HG03575 (cell line): ENCODE data around the gene RENBP.

Source experiments
- ATAC-seq: cut with Tn5 transposase; IDR thresholded peaks from one replicate; pipeline ENCODE4 v1.9.1; 2021; ENCODE audit not compliant: unreplicated experiment, insufficient number of reproducible peaks, low FRiP score; ENCODE audit errors: extremely low read depth

RENBP gene

DNA sequence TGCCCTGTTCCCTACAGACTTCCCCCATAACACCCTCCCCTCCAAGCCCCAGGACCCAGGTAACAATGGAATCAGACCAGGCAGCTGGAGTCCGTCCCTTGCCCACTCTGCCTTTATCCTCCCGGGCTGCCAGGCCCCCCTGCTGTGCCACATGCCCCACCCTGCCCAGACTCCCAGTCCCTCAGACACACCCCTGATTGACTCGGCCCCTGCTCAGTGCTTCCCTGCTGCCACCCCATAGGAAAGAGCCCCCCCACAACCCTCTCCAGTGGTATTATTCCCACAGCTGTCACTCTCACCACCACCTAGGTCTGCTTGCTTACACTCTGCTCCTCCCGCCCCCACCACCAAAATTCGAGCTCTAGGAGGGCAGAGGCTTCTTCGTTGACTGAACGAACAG, 4.9 kb downstream of the RENBP start:
- no peak for ATAC-seq

DNA sequence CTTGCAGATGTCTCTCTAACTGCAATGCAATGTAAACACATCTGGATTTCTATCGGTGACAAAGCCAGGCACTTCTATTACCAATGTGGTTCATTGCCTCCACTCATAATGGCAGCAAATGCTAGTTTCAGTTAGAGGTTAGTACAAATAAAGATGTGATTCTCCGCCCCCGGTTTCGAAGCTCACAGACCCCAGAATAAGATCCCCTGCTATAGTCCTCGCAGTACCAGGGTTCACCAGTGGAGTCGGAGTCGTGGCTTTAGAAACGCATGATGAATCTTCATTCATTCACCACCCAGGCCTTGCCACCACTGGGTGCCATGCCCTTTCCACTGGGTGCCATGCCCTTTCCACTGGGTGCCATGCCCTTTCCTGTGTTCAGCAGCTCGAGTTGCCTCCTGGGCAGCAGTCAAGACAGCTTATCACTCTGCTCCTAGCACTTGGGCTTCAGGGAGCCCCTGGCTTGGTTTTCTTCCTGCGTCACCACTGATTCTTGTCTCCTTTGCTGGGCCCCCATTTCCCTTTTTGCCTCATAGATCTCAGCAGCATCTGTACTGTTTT, 6.1 kb downstream of the RENBP start:
- no peak for ATAC-seq

DNA sequence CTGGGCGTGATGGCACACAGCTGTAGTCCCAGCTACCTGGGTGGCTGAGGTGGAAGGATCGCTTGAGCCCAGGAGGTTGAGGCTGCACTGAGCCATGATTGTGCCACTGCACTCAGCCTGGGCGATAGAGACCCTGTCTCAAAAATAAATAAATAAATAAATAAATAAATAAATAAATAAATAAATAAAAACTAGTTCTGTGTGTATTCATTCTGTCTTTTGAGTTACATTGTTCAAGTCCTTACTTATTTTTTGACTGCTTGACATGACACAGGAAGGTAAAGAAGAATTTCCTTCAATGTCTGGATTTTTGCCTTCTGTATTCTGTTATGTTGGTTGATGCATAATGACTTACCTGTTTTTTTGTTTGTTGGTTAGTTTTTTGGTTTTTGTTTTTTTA, 7.4 kb downstream of the RENBP start:
- ATAC-seq, result no peak

DNA sequence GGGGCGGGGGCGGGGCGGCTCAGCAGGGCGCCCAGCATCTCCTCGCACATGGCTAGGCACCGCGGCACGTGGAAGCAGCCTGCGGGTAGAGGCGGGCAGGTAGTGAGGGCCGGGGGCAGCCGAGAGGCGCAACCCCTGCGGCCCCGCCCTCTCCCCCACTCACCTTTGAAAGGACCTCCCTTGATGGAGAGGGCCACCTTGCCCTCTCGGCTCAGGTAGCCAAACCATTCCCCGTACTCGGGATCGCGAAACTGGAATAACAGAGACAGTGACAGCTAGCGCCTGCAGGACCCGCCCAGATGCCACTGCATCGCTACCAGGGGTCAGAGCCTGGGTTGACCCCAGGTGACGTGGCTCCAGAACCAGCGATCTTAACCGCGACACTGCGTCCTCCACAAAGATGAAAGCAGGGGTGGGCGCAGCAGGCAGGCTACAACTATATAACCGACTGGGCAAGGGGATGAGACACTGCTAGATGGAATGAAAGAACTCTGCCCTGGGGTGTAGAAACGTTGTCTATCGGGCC, 9.1 kb downstream of the RENBP start:
- ATAC-seq, result no peak

DNA sequence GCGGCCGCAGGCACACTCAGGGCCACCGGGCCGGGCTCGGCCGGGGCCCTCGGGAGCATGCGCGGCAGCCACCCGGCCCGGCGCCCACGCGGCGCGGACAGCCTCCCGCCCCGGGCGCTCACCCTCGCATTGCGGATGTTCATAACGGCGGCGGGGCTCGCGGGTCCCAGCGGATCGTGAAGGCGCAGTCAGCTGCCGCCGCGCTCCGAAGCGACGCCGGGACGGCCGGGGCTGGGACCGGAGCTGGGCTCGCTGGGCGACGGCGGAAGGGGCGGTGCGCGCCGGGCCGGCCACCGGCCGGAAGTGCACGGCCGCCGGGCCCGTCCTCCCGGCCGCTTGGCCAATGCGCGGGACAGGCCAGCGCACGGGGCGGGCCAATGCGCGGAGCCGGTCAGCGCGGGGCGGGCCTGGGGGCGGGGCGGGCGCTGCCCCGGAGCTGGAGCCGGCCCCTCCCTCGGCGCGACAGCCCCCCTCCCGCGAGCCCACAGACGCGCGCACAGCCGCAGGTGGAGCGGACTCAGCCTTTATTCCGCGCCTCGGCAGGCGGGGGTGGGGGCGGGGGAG, 9.6 kb downstream of the RENBP start, which contains the start of gene NAA10:
NAA10 (minus strand) TSS at position 276 of the 564 bp plus-strand sequence; CDS start at position 143, 133 bp downstream.
- ATAC-seq, result no peak

DNA sequence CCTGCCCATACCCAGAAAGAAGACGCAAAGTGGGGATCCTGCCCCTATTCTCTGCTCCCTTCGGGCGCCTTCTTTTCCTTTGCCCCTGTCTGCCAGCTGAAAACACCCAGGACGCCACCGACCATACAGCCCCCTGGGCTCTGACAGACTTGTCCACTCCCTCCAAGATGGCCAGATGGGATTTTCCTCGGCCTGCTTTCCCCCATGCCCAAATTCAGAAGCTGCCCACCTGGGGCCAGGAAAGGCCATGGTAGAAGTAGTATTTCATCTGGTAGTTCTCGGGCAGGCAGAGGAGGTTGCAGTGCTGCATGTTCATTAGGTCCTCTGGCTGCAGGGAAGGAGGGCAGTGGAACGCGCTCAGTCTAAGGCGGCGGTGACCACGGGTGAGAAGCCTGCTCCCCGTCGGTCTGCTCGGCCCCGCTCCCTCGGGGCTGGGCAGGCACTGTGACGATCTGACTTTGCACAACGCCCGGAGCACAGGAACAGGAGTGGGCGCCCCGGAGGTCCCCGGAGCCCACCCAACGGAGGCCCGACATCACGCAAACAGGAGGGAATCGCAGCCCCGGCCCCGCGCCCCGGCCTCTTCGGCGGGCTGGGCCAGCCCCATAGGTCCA, 10.2 kb downstream of the RENBP start:
- ATAC-seq, result no peak

DNA sequence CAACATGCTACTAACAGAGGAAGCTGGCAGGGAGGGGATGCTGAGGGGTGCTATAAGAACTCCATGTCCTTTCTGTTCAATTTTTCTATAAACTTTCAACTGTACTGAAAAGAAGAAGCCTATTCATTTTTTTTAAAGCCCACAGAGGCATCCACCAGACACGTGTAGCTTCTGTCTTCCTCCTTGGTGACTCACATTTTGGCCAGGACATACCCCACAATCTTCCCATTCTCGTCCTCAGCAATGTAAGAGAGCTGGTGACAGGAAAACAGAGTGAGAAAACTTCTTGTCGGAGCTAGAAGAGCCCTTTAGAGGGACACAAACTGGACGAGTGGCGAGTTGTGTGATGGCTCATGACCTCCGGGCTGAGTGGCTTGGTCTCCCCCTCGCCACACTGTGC, 10.7 kb downstream of the RENBP start:
- ATAC-seq, result no peak

DNA sequence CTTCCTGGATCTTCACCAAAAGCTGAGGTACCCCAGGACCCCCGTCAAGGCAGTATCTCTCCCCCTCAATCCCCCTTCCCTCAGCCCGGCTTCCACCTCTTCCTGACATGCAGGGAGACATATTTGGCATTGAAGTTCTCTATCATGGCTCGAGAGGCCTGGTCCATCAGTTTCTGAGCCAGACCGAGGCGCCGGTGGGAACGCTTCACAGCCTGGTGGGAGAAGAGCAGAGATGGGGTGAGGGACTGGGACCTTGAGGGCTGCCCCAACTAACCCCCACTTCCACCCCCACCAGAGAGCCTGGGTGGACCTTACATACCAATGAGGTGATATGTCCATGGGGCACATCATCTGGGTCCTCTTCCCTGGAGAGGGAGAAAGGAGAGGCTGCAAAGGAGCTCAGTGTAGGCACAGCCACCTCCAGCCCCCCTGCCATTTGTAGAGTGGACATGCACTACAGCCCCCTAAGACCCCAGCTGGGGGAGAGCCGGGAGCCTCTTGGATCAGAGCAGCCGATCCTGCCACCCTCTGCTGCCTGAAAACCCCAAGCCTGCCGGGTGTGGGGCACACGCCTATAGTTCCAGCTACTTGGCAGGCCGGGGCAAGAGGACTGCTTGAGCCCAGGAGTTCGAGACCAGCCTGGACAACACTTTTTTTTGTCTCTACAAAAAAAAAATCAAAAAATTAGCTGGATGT, 12.1 kb downstream of the RENBP start:
- ATAC-seq, result no peak

DNA sequence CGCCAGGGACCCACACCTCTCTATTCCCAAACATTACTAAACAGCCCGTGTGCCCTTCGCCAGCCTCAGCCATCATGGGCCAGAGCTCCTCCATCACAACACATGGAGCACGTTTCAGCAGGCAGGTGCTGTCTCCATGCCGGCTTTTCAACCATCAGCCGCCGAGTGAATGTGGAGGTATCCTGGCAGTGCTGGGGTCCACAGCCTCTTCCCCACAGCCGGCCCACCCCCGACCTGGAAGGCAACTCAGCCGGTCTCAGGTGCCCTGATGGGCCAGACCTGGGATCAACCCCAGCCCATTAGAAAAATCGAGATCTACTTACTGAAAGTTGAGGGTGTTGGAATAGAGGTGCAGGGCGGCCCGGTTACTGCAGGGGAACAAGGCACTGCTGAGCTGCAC, 12.7 kb downstream of the RENBP start:
- ATAC-seq, result no peak

DNA sequence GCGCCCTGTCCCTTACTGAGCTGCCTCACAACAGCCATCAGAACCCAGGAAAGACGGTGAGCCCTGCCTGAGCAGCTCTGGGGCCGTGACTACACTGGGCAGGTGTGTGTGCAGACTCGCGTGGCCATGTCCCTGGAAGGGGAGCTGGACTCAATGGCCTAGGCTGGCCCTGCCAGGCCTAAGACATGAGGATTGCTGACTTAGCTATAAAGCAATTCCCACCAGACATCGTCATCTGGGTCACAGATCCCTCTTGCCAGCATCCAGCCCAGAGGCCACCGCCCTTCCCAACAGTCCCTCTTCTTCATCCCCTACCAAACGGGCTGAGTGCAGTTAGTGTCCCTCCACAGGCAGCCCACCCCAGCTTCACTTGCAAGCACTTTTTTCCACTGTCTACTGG, 13.3 kb downstream of the RENBP start:
- ATAC-seq, result no peak

DNA sequence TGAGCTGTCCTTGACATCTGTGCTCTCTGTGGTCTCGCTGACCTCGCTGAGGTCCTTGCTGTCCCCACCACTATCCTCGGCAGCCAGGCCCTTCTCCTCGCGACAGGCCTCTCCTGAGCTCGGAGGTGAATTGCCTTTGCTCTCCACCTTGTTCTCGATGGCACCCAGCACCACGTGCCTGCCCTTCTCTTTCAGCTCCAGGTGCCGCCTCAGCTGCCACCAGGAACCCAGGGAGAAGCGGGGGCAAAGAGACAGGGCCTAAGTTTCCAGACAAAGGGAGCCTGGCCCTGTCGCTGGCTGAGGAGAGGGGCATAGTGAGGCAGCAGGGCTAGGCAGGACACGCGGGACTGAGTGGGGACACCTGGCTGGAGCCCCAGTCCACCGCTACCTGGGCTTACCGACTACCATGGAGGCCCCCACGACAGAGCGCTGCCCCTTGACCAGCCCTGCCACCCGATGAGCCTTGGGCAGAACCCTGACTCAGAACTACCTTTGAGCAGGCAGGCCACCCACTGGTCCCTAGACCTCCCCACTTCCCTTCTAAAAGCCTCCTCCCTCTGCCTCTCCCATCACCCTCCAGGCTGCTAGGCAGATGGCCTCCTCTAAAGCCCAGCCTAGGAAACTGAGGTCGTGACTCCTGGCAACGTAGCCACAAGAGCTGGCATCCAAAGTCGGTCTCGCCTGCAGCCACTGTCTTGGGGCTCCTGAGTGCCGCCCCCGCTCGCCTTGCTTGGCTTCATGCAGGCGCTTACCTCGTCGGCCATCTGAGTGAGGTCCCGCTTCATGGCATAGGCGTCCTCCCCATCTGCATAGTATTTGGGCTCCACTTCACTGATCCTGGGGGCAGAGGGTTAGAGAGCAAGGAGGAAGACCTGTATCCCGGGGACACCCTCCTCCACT, 14.2 kb downstream of the RENBP start:
- no peak for ATAC-seq

DNA sequence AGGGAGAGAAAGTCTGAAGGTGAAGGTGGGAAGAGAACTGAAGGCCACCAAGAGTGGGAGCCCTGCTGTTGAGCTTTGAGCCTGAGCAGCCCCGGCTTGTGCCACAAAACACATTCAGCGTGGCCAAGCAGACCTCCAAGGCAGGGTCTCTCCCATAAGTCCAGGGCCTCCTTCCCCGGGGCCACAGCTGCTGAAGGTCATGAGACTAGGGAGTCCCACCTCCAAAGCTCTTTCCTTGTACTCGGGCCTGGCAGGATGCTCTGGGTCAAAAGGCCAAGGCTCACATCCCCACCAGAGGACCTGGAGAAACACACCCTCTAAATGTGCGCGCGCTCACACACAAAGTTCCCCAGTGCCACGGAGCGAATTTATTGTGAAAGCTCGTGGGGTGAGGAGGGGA, 14.9 kb downstream of the RENBP start:
- no peak for ATAC-seq

DNA sequence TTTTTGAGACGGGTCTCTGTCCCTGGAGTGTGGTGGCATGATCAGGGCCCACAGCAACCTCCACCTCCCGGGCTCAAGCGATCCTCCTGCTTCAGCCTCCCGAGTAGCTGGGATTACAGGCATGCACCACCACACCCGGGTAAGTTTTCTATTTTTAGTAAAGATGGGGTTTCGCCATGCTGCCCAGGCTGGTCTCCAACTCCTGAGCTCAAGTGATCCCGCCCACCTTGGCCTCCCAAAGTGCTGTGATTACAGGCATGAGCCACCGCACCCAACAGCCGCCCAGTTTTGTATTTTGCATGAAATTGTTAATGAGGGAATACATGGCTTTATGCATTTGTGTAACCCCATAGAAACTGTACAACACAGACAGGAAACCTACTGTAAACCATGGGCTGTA, 15.6 kb downstream of the RENBP start:
- ATAC-seq, result no peak

DNA sequence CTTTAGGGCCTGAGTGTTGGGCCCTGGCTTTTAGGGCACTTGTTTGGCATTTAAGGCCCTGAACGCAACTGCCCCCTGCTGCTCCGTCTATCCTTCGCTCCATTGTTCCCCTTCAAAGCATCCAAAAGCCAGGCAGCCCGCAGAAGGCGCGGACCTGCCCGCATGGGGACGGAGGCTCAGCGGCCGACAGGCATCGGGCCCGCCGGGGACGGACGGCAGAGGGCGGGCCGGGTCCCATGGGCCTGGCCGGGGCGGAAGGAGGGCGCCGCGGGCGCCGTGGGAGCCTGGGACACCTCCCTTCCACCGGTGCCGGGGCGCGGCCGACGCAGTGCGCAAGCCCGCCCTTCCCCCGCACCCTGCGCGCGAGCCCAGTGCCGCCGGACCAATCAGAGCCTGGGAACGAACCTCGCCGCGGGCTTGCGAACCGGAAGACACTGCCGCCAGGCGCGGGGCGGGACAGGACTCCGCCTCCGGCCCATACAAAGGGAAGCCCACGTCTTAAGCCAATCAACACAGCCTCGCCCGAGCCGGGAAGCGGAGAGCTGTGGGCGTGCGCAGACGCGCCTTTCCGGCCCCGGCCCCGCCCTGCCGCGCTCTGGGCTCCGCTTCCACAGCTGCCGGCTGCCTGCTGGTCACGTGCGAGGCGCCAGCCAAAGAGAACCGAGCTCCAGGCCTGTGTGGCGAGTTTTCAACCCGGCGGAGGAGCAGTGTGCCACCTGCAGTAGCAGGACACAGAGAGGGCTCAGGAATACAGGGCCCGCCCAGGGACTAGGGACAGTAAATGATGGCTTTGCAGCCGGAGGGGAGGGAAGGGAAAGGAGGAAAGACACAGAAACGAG, 16.3 kb downstream of the RENBP start:
- ATAC-seq, result peak; percentile 77

DNA sequence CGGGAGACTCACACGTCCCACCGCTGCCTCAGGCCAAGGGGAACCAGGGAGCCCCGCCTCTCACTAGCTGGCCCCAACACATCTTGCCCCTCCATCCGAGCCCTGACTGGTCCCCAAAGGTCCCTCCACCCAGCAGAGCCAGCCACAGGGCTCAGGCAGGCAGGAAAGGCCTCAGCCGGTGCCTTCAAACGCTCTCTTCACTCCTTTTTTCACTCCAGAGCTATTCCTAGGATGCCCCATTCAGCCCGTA, 16.8 kb downstream of the RENBP start:
- ATAC-seq, result no peak

DNA sequence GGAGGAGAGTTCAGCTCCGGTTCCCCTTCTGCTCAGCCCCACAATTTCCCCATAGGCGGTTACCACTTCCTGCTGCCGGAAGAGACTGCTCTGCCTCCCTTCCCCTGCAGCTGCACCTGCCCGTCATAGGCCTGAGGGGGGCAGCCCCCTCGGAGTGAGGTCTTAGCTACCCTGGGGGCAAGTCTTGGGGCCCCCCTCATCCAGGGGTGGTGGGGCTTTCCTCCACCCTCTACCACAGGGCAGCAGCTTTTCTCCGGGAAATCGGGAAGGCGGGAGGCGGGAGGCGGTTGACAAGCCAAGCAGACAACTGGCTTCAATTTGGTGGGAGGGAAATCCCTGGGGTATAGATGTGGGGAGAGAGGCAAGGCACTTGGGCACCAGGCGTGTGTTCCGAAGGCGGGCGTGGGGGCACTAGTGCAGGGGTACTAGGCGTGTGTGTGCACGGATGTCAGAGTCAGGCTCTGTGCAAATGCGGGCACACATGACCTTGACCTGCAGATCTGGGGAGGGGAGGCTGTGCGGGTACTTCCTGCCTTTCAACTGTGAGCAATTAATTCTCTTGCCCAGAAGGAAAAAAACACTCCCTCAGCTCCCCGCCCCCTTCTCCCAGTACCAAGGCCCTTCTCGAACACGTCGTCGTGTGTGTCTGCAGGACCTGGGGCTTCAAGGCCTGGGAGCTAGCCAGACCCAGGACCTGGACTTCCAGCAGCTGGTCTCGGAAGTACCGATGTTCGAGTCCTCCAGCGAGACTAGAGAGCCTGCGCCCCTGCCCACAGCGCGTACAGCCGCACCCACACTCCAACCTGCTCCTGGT, 17.4 kb downstream of the RENBP start:
- ATAC-seq, result no peak

DNA sequence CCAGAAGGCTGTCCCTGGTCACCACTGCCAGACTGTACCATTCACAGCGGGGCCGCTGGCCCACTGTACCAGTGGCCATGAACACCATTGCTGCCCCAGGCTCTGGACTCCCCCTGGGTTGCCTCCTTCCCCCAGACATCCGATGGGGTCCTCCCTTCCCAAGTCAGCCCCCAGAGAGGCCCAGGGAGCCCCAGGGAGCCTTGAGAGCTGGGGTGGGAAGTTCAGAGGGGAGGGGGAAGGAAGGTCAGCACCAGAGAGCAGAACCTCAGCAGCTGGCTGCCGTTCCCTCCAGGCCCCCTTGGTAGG, 17.9 kb downstream of the RENBP start:
- ATAC-seq, result no peak
